ENCODE data around the gene GRIK1.
"Not testable (repeated sequence)": the region's sequence is repeated elsewhere in the genome, so short reads cannot be mapped to it uniquely, and the experiment has no call there.

Gene GRIK1

GRCh38 chr21:29639366-29640079 lies 300.3 kb downstream of the GRIK1 start:
- DNase-seq = no peak

GRCh38 chr21:29638761-29639327 lies 301.0 kb downstream of the GRIK1 start:
- DNase-seq = peak; percentile 59

- DNase-seq = peak; percentile 54
Observed at GRCh38 chr21:29638138-29638537, 301.7 kb downstream of the GRIK1 start.

- no peak for DNase-seq
Observed at GRCh38 chr21:29637553-29637952, 302.2 kb downstream of the GRIK1 start.

GRCh38 chr21:29637134-29637533 lies 302.7 kb downstream of the GRIK1 start:
- no peak for DNase-seq

GRCh38 chr21:29634418-29634817 lies 305.4 kb downstream of the GRIK1 start:
- no peak for DNase-seq

- DNase-seq = no peak
Observed at GRCh38 chr21:29633756-29634155, 306.0 kb downstream of the GRIK1 start.

- DNase-seq = no peak
Observed at GRCh38 chr21:29630441-29630840, 309.4 kb downstream of the GRIK1 start.

- no peak for DNase-seq
Observed at GRCh38 chr21:29627905-29628304, 311.9 kb downstream of the GRIK1 start.

GRCh38 chr21:29626801-29627470 lies 312.9 kb downstream of the GRIK1 start:
- no peak for DNase-seq

GRCh38 chr21:29625990-29626389 lies 313.8 kb downstream of the GRIK1 start:
- no peak for DNase-seq

- no peak for DNase-seq
Observed at GRCh38 chr21:29624776-29625175, 315.0 kb downstream of the GRIK1 start.

- DNase-seq = no peak
Observed at GRCh38 chr21:29621525-29621924, 318.3 kb downstream of the GRIK1 start.

- no peak for DNase-seq
Observed at GRCh38 chr21:29616209-29616751, 323.5 kb downstream of the GRIK1 start.

GRCh38 chr21:29613877-29614276 lies 325.9 kb downstream of the GRIK1 start:
- no peak for DNase-seq

GRCh38 chr21:29613021-29613420 lies 326.8 kb downstream of the GRIK1 start:
- no peak for DNase-seq

- no peak for DNase-seq
Observed at GRCh38 chr21:29610779-29611360, 328.9 kb downstream of the GRIK1 start.

- no peak for DNase-seq
Observed at GRCh38 chr21:29606613-29607012, 333.2 kb downstream of the GRIK1 start.

GRCh38 chr21:29605219-29605618 lies 334.6 kb downstream of the GRIK1 start:
- DNase-seq = not testable (repeated sequence)

- DNase-seq = no peak
Observed at GRCh38 chr21:29604076-29604475, 335.7 kb downstream of the GRIK1 start.

- no peak for DNase-seq
Observed at GRCh38 chr21:29601047-29601446, 338.7 kb downstream of the GRIK1 start.

GRCh38 chr21:29586696-29587095 lies 353.1 kb downstream of the GRIK1 start:
- no peak for DNase-seq

GRCh38 chr21:29585462-29585861 lies 354.3 kb downstream of the GRIK1 start:
- DNase-seq = no peak

All from suppressor macrophage treated with lipopolysaccharide for 4 hours (primary cell).